Activated T-cell treated with anti-CD3 and anti-CD28 coated beads, Interleukin-2, amount 50 U/mL, for 24 hours (primary cell): ENCODE data around the gene RAD51AP1.
A peak's percentile ranks its signal among the peaks of the same experiment; 100 is the strongest.
"Not testable (repeated sequence)": the region's sequence is repeated elsewhere in the genome, so short reads cannot be mapped to it uniquely, and the experiment has no call there.

Experiments used
- DNase-seq: peaks from one replicate; pipeline ENCODE4 v3.0.0-alpha.2; 2020
- H3K27ac Mint-ChIP-seq: 2 replicates; pipeline ENCODE4 v1.8.0; 2020; ENCODE audit warnings: mild to moderate bottlenecking, mixed read lengths
- H3K27me3 Mint-ChIP-seq: 2 replicates; pipeline ENCODE4 v1.8.0; 2020; ENCODE audit warnings: mixed read lengths
- H3K36me3 Mint-ChIP-seq: 2 replicates; pipeline ENCODE4 v1.8.0; 2020; ENCODE audit warnings: low read depth, mixed read lengths
- H3K4me1 Mint-ChIP-seq: 2 replicates; pipeline ENCODE4 v1.8.0; 2020; ENCODE audit warnings: low read depth, mixed read lengths
- H3K4me3 Mint-ChIP-seq: 2 replicates; pipeline ENCODE4 v1.8.0; 2020; ENCODE audit warnings: mild to moderate bottlenecking, moderate library complexity, mixed read lengths
- H3K9me3 Mint-ChIP-seq: 2 replicates; pipeline ENCODE4 v1.8.0; 2020; ENCODE audit warnings: mixed read lengths

Gene RAD51AP1

GRCh38 chr12:4538207-4539160 lies at the start of gene RAD51AP1:
RAD51AP1 (plus strand) TSS chr12:4538890; CDS start chr12:4538940, 50 bp downstream.
- DNase-seq: peak; percentile 92
- H3K9me3 Mint-ChIP-seq: no peaks in the 10 kb centered on the region
- H3K4me1 Mint-ChIP-seq: peaks cover 26% of the 10 kb centered on the region
- peak within 1 kb of the TSS; percentile 100 for H3K27ac Mint-ChIP-seq
- peak within 1 kb of the TSS; percentile 98 for H3K4me3 Mint-ChIP-seq
- H3K27me3 Mint-ChIP-seq: no peaks in the 10 kb centered on the region
- peaks cover 58% of the 10 kb centered on the region for H3K36me3 Mint-ChIP-seq

GRCh38 chr12:4489556-4489955 lies 49.1 kb upstream of the RAD51AP1 start:
- no peak for DNase-seq
- H3K27ac Mint-ChIP-seq: no peak overlapping the region
- H3K36me3 Mint-ChIP-seq: peaks cover 56% of the 10 kb centered on the region
- no peaks in the 10 kb centered on the region for H3K27me3 Mint-ChIP-seq
- peaks cover 17% of the 10 kb centered on the region for H3K4me1 Mint-ChIP-seq
- H3K4me3 Mint-ChIP-seq: no peak overlapping the region
- H3K9me3 Mint-ChIP-seq: no peaks in the 10 kb centered on the region

- no peak overlapping the region for H3K4me3 Mint-ChIP-seq
- DNase-seq: no peak
- H3K36me3 Mint-ChIP-seq: peaks cover 65% of the 10 kb centered on the region
- peaks cover 21% of the 10 kb centered on the region for H3K4me1 Mint-ChIP-seq
- H3K27ac Mint-ChIP-seq: peak overlapping the region; percentile 9
- H3K9me3 Mint-ChIP-seq: no peaks in the 10 kb centered on the region
- H3K27me3 Mint-ChIP-seq: no peaks in the 10 kb centered on the region
These were observed 47.7 kb upstream of the RAD51AP1 start for GRCh38 chr12:4490973-4491372.

GRCh38 chr12:4496145-4496838 lies 42.4 kb upstream of the RAD51AP1 start:
- Mint-ChIP-seq H3K4me1 (peaks cover 24% of the 10 kb centered on the region), H3K36me3 (peaks cover 75% of the 10 kb centered on the region), H3K27ac (peak overlapping the region; percentile 77), H3K4me3 (no peak overlapping the region), H3K27me3 (no peaks in the 10 kb centered on the region), H3K9me3 (no peaks in the 10 kb centered on the region)
- DNase-seq: no peak

- Mint-ChIP-seq H3K4me1 (peaks cover 21% of the 10 kb centered on the region), H3K27ac (no peak overlapping the region), H3K4me3 (no peak overlapping the region), H3K9me3 (no peaks in the 10 kb centered on the region), H3K27me3 (no peaks in the 10 kb centered on the region), H3K36me3 (peaks cover 84% of the 10 kb centered on the region)
- DNase-seq: no peak
These were observed 39.5 kb upstream of the RAD51AP1 start for GRCh38 chr12:4499186-4499585.

GRCh38 chr12:4505376-4505986 lies 33.2 kb upstream of the RAD51AP1 start:
- DNase-seq: no peak
- H3K4me3 Mint-ChIP-seq: no peak overlapping the region
- H3K36me3 Mint-ChIP-seq: peaks cover 52% of the 10 kb centered on the region
- no peaks in the 10 kb centered on the region for H3K27me3 Mint-ChIP-seq
- peaks cover 31% of the 10 kb centered on the region for H3K4me1 Mint-ChIP-seq
- peak overlapping the region; percentile 30 for H3K27ac Mint-ChIP-seq
- no peaks in the 10 kb centered on the region for H3K9me3 Mint-ChIP-seq

- H3K4me1 Mint-ChIP-seq: peaks cover 31% of the 10 kb centered on the region
- peaks cover 46% of the 10 kb centered on the region for H3K36me3 Mint-ChIP-seq
- DNase-seq: no peak
- H3K27me3 Mint-ChIP-seq: no peaks in the 10 kb centered on the region
- H3K4me3 Mint-ChIP-seq: no peak overlapping the region
- H3K27ac Mint-ChIP-seq: peak overlapping the region; percentile 37
- H3K9me3 Mint-ChIP-seq: no peaks in the 10 kb centered on the region
These were observed 32.3 kb upstream of the RAD51AP1 start for GRCh38 chr12:4506430-4506829.

GRCh38 chr12:4506870-4507269 lies 31.8 kb upstream of the RAD51AP1 start:
- Mint-ChIP-seq H3K27ac (peak overlapping the region; percentile 56), H3K36me3 (peaks cover 43% of the 10 kb centered on the region), H3K4me3 (peak overlapping the region; percentile 7), H3K9me3 (no peaks in the 10 kb centered on the region), H3K4me1 (peaks cover 31% of the 10 kb centered on the region), H3K27me3 (no peaks in the 10 kb centered on the region)
- no peak for DNase-seq

- Mint-ChIP-seq H3K4me3 (peak overlapping the region; percentile 36), H3K4me1 (peaks cover 31% of the 10 kb centered on the region), H3K27ac (peak overlapping the region; percentile 64), H3K36me3 (peaks cover 31% of the 10 kb centered on the region)
- DNase-seq, H3K27me3 Mint-ChIP-seq, H3K9me3 Mint-ChIP-seq: not testable (repeated sequence)
These were observed 30.2 kb upstream of the RAD51AP1 start for GRCh38 chr12:4508503-4508902.

- H3K9me3 Mint-ChIP-seq, H3K27me3 Mint-ChIP-seq, H3K4me3 Mint-ChIP-seq, DNase-seq, H3K27ac Mint-ChIP-seq: not testable (repeated sequence)
- H3K36me3 Mint-ChIP-seq: peaks cover 23% of the 10 kb centered on the region
- peaks cover 31% of the 10 kb centered on the region for H3K4me1 Mint-ChIP-seq
These were observed 29.4 kb upstream of the RAD51AP1 start for GRCh38 chr12:4509269-4509668.

GRCh38 chr12:4518106-4518728 lies 20.5 kb upstream of the RAD51AP1 start:
- no peak overlapping the region for H3K27ac Mint-ChIP-seq
- DNase-seq: no peak
- H3K4me1 Mint-ChIP-seq: no peaks in the 10 kb centered on the region
- no peak overlapping the region for H3K4me3 Mint-ChIP-seq
- no peaks in the 10 kb centered on the region for H3K9me3 Mint-ChIP-seq
- peaks cover 63% of the 10 kb centered on the region for H3K36me3 Mint-ChIP-seq
- H3K27me3 Mint-ChIP-seq: no peaks in the 10 kb centered on the region

GRCh38 chr12:4523443-4523842 lies 15.2 kb upstream of the RAD51AP1 start:
- H3K36me3 Mint-ChIP-seq: peaks cover 72% of the 10 kb centered on the region
- not testable (repeated sequence) for H3K4me3 Mint-ChIP-seq, H3K4me1 Mint-ChIP-seq, H3K27me3 Mint-ChIP-seq, H3K9me3 Mint-ChIP-seq, DNase-seq, H3K27ac Mint-ChIP-seq

GRCh38 chr12:4526923-4527546 lies 11.7 kb upstream of the RAD51AP1 start:
- DNase-seq: no peak
- Mint-ChIP-seq H3K36me3 (peaks cover 63% of the 10 kb centered on the region), H3K4me3 (no peak overlapping the region), H3K9me3 (no peaks in the 10 kb centered on the region), H3K27me3 (no peaks in the 10 kb centered on the region), H3K4me1 (peaks cover 6% of the 10 kb centered on the region), H3K27ac (no peak overlapping the region)

GRCh38 chr12:4530160-4530559 lies 8.5 kb upstream of the RAD51AP1 start:
- H3K4me1 Mint-ChIP-seq: peaks cover 8% of the 10 kb centered on the region
- no peaks in the 10 kb centered on the region for H3K27me3 Mint-ChIP-seq
- peak overlapping the region; percentile 61 for H3K27ac Mint-ChIP-seq
- DNase-seq: no peak
- no peak overlapping the region for H3K4me3 Mint-ChIP-seq
- peaks cover 48% of the 10 kb centered on the region for H3K36me3 Mint-ChIP-seq
- no peaks in the 10 kb centered on the region for H3K9me3 Mint-ChIP-seq
